NCI-H460 (cell line): ENCODE measurements around the gene STK11. TPM values are rescaled to one million over a fixed set of nuclear protein-coding genes. Genes with fewer than 3 reads are reported as not detected.

Experiments
- DNase-seq: peaks from one replicate; pipeline ENCODE4 v3.0.0-alpha.2; 2016; ENCODE audit warnings: low read depth; ENCODE audit errors: extremely low read depth
- total RNA-seq: library from RNA; depleted of rRNA; stranded (reverse); fragments of >200 nt; shearing (Covaris generic); gene quantifications from 2 replicates; pipeline ENCODE4 v1.2.3, GENCODE V29; 2014

The STK11 gene
- total RNA-seq, 1 experiment from 2014 or later, result 28.7 TPM

DNA sequence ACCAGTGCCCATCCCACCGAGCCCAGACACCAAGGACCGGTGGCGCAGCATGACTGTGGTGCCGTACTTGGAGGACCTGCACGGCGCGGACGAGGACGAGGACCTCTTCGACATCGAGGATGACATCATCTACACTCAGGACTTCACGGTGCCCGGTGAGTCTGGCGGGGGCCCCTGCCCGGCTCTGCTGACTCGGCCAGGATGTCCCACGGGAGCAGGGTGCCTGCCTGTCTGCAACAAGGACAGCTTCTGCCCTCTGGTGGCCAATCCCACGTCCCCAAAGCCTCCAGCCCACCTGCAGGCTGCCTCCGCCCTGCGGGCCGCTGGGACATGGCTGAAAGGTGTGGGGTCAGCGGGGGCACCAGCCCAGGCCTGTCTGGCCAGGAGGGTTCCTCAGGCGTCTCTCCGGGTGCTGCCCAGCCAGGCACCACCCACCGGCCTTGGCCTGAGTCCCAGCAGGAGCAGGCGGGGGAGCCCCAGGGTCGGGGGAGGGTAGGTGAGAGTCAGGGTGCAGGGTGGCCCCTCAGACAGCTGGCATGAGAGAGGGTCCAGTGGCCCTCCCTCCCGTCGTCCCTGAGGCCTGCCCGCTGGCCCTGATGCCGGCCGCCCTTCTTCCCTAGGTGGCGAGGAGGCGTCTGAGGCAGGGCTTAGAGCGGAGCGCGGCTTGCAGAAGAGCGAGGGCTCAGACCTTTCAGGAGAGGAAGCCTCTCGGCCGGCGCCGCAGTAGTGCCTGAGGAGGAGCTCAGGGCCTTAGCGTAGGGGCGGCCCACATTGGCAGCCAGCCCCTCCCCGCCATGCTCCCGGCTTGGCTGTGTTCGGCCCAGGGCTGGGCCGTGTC is 17.7 kb downstream of the STK11 start:
- DNase-seq, result no peak

DNA sequence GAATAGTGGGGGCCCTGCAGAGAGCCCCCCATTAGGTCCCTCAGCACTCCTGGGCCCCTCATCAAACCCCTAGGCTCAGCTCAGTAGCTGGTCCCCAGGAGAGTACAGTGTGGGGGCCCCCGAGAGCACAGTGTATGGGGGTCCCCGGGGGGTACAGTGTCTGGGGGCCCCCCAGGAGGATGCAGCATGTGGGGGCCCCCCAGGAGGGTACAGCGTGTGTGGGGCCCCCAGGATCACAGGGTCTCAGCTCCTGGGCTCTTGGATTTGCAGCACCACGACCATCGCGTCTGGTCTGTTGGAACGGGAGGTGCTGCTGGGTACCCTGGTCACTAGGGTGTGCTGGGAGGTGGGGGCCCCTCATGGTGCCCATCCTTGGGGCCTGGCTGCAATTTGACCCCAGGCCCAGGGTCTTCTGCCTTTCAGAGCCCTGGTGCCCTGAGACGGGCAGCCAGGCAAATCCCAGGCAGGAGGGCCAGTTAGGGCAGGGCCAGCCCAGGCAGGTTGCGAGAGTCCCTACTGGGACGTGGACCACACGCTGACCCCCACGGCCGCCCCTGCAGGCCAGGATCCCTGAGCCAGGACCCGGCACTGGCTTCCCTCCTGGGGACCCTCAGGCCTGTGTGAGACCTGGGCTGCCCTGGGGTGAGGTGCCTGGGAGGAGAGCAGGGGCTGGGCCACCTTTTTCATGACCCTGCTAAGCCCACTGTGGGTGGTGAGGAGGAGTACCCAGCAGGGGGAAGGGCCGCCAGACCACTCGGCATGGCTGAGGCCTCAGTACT is 18.7 kb downstream of the STK11 start:
- no peak for DNase-seq

DNA sequence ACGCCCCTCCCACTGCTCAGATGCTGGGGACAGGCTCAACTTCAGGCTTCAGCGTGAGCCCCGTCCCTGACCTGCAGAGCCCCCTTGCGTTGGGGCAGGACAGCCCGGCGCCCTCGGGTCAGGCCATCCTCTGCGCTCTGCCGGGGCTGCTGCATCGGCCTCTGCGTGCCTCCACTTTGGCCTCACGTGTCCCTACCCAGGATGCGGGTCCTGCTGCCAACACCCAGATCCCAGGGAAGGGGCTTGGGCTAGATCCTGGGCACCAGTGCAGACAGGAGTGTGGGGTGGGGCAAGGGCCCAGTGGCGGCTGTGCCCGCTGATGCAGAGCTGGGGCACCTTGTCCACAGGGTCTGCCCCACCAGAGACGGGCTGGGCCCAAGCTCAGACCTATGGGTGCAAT is 19.3 kb downstream of the STK11 start:
- DNase-seq, result no peak

DNA sequence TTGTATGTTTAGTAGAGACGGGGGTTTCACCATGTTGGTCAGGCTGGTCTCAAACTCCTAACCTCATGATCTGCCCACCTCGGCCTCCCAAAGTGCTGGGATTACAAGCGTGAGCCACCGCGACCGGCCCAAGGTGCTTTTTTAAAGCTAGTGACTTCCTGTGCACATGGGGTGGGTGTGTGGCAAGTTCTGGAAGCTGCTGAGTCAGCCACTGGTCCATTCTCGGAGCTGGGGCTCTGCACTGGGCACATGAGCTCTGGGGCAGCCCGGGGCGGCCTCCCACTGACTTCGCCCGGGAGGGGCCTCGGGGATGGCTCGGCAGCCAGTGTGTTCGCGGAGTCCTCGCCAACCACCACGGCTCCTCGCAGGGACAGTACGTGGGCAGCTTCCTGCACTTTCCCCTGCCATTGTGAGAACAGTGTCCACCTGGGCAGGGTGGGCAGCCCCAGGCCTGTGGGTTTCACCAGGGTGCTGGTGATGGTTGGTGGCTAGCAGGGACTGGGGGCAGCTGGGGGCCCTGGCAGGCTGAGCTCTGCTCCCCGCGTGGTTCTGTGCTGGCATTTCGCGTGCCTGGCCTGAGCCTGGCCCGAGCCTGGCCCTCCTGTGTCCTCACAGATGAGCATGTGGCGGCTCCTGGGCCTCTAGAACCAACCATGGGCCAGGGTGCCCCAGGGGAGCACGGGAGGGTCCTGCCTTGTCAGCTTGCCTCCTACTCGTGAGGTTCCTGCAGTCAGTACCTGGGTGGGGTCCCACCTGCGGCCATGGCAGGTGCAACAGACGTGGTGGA is 20.1 kb downstream of the STK11 start:
- DNase-seq, result no peak

DNA sequence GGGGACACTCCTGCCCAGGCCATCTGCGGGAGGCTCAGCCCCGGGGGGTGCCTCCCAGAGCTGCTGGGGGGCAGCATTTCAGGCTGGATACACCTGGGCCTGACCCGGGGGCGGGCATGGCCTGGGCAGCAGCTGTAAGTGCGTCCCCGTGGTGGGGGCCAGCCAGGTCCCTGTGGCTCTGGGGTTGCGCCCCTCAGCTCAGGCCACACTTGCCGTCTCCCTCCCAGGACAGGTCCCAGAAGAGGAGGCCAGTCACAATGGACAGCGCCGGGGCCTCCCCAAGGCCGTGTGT is 20.6 kb downstream of the STK11 start:
- DNase-seq, result no peak

DNA sequence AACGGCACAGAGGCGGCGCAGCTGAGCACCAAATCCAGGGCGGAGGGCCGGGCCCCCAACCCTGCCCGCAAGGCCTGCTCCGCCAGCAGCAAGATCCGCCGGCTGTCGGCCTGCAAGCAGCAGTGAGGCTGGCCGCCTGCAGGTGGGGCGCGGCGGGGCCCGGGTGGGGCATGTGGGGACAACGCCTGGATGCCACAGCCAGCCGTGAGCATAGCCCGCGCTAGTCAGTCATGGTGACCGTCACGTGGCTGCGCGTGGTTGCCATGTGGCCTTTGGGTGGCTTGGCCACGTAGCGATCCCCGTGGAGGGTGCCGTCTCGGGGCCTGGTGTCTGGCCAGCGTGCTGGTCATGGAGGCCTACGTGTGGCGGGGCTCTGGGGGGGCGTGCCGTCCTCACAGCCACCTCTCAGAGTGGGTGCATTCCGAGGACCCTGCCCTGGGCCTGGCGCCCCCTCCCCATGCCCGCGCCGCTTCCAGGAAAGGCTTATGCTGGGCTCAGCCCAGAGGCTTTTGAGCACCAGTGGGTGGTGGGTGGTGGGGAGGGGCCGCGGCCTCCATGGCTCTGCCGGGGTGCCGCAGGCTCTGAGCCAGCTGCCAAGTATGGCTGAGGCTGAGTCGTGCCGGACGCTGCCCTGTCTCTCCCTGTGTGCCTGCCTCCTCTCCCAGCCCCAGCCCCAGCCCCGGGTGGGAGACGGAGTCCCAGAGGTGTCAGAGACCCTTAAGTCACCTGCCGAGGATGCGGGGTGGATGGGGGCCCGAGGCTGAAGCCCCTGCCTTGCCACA is 21.1 kb downstream of the STK11 start:
- no peak for DNase-seq

DNA sequence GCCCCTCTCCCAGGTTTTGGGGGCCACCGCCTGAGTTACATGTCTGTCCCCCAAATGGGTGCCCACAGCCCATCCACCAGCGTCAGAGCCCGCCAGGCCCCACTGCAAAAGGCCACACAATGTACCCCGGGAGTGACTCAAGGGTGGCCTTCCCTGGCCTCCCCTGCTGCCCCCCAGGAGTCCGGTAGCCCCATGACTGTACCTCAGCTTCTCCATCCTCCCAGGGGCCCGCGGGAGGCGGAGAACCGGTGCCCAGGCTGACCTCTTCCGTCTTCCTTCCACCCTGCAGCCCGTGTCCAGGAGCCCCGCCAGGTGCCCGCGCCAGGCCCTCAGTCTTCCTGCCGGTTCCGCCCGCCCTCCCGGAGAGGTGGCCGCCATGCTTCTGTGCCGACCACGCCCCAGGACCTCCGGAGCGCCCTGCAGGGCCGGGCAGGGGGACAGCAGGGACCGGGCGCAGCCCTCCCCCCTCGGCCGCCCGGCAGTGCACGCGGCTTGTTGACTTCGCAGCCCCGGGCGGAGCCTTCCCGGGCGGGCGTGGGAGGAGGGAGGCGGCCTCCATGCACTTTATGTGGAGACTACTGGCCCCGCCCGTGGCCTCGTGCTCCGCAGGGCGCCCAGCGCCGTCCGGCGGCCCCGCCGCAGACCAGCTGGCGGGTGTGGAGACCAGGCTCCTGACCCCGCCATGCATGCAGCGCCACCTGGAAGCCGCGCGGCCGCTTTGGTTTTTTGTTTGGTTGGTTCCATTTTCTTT is 21.9 kb downstream of the STK11 start:
- DNase-seq, result no peak

DNA sequence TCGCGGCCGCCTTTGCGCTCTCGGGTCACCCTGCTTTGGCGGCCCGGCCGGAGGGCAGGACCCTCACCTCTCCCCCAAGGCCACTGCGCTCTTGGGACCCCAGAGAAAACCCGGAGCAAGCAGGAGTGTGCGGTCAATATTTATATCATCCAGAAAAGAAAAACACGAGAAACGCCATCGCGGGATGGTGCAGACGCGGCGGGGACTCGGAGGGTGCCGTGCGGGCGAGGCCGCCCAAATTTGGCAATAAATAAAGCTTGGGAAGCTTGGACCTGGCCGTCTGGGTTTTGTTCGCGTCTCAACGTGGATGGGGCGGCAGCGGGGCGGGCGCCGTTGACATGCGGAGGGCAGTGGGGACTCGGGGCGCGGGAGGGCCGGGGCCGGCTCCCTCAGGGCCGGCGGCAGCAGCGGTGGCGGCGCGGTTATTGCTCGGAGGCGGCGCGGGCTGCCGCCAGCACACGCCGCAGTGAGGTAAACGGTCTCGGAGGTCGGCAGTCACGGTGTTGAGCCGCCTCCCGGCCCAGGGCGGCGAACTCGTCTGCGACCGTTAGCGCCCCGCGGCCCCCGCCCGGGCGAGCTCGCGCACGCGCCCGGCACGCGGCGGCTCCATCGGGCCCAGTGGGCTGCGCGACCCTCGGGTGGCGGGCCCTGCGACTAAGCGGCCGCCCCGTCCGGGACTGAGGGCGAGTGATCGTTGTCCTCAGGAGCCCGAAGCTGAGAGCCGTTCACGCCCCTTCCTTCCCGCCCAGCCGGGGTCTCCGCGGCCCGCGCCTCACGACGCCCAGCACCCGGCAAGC is 22.8 kb downstream of the STK11 start:
- no peak for DNase-seq

DNA sequence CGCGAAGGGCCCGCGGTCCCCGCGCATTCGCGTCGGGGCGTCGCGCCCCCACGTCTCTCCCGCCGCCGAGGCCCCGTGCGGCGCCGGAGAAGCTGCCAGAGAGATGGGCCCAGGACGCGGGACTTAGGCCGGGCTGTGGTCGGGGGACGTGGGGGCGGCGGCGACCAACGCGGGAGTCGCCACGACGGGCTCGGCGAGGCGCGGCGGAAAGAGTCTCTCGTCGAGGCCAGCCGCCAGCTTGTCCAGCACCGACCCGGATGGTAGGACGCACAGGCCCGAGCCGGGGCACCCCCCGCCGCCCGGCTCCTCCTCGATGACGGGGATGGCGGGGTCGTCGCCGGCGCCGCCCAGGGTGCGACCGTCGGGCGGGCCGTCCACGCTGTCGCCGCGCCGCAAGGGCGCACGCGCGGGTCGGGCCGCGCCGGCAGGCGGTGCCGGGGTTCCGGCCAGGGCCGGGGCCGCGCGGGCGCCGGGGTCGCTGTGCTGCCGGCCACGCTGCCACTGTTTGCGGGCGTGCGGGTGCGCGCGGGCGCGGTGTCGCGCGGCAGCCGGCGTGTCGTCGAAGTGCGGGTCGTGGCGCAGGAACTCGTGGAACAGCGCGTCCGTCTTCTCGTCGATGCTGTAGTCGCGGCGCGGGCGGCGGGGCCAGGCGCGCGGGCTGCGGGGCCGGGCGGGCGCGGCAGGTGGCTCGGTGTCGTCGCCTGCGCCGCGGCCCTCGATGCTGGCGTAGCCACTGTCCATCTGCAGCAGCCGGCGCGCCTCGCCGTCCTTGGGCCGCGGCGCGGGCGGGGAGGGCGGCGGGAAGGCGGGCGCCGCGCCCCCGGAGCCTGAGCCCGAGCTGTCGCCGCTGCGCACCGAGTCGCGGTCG is 23.7 kb downstream of the STK11 start:
- DNase-seq, result no peak

DNA sequence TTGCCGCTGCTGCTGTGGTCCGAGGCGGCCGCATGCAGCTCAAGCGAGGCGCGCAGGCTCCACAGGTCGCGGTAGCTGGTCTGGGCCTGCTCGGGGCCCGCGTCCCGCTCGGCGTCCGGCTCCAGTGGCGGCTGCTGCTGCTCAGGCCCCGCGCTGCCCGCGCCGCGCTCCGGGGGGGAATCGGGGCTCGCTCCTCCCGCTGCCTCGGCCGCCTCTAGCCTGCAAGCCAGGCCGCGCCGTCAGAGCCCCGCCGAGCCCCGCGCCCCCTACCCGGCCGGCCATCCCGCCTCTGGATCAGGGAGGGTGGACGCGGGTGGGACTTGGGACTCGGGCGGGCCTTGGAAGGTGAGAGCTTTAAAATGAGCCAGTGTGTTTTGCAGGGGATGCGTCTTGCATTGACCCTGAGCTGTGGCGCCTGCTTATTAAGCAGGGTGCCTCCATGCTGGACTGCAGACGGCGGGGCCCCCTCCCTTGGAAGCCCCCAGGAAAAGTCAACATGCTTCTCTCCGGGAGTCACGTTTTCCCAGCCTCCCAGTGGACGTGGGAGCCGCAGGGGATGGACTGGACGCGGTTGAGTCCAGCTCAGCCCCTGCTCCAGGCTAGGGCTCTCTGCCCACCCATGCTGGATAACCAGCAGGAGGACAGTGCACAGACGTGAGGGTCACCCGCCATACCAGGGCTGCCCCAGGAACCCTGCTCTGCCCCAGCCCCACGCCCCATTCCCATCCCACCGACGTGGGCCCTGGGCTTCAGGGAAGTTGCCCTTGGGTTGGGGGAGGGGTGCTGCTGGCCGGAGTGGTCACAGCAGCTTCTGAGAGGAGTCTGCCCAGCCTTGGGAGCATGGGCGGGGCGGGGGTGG is 24.6 kb downstream of the STK11 start:
- no peak for DNase-seq

DNA sequence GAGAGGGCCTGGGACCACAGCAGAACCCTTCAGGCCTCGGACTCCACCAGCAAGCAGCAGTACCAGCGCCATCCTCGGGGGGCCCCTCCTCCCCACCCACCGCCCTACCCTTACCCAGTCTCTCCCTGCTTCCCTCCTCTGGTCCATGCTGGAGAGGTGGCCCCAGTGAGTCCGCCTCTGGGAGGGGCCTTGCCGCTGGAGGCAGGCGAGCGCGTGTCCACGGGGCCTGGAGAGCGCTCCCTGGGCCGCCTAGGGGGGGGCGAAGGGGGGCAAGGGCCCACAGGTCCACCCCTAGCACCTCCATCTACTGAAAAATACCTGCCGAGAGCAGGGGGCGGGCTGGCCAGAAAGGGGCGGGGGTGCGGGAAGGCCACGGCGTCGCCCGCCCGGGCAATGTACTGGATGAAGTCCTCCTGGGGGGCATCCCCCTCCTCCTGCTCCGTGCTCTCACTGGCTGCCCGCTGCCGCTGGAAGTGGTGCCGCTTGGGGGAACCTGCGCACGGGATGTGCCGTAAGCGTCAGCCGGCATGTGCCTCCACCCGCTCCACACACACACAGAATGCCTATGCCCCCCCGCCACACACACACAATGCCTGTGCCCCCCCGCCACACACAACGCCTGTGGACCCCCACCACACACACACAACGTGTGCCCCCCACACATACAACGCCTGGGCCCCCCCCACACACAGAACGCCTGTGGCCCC is 25.4 kb downstream of the STK11 start:
- DNase-seq, result no peak

DNA sequence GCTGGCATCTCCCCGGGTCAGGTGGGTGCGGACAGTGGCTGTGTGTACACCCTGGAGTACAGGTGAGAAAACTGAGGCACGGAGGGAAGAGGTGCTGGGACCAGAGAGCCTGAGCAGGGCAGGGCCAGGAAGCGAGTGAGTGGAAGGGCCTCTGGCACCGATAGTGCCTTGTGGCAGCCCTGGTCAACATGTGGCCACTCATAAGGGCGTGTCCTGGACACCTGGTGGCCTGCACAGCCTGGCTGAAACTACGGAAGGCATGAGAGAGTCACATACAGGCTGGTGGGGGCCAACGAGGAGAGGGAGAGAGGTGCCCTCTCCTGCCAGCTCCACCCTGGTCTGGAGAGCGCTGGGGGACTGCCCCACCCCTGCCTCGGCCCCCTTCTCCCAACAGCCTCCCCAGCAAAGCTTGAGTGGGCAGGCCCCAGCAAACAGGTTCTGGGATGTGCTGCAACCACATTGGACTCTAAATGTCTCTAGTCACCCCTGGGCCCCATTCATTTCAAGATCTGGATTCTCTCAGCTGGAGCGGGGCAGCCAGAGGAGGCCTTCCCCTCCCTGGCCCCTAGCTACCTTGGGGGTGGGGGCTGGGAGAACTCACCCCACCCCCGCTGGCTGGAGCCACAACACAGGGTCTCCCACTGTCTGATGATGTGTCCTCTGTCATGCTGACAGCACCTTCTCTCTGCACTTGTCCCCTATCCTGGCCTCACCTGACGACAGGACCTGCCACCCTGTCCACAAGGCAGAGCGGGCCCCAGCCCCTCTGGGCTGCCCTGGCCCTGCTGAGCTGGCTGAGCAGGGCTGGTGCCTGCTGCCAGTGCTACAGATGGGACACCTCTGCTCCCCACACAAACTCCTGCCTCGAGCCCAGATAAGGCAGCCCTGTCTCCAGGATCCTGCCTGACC is 26.4 kb downstream of the STK11 start:
- no peak for DNase-seq

DNA sequence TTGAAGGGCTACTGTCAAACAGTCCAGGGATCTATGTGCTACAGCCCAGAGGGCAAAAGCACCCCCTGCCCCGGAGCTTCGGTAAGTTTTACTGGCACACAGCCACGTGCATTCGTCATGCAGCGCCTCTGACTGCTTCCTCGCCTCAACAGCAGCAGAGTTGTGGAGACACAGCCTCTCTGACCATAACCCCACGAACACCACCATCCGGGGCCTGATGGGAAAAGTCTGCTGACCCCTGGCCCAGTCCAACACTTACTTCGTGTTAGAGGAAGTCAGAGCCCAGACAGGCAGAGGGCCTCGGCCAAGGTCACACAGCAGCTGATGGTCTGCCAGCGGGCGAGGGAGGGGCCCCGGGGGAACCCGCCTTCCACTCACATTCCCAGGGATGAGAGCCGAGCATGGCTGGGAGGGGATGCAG is 27.1 kb downstream of the STK11 start:
- no peak for DNase-seq

DNA sequence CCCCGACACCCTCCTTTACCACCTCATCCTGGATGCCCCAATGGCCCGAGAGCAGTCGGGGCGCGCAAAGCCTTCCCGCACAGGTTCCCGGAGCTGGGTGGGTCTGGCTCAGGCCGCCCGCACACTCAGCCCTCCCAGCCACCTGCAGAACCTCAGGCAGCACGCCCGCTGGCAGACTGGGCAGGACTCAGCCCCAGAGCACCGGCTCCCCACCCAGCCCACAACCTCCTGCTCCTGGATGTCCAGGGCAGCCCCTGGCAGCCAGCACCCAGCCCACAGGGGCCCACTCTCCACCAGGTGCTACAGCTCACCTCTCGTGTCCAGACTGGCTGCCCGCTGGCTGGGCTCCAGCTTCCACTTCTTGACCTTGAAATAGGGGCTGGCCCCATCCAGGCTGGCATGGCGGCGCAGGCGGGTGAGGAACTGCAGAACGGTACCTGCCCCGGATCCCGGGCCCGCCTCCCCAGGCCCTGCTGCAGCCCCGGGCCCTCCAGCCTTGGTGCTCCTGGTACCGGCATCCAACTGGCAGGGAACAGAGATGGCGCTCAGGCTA is 27.6 kb downstream of the STK11 start:
- DNase-seq, result no peak
